K562 (cell line): ENCODE measurements around the gene LRRC8A. TPM values are rescaled to one million over a fixed set of nuclear protein-coding genes. Genes with fewer than 3 reads are reported as not detected.

Source experiments
- CXXC5 ChIP-seq: fragments of 250-450 bp; sonication (Bioruptor Pico); IDR thresholded peaks from 2 replicates; pipeline ENCODE4 v1.8.0; 2022; ENCODE audit warnings: inconsistent platforms, mild to moderate bottlenecking, moderate library complexity
- FOXK2 ChIP-seq, 2 experiments: fragments of 450-650 bp; IDR thresholded peaks in 1 of 2; conservative IDR thresholded peaks in 1 of 2; 2 replicates each; pipeline ENCODE4 v1.6.1; 2016; ENCODE audit warnings: low read depth in 2 of 2, mild to moderate bottlenecking in 1 of 2
- MNT ChIP-seq, 2 experiments: fragments of 450-650 bp; conservative IDR thresholded peaks; 2 replicates each; pipeline ENCODE4 v1.6.1; 2017; ENCODE audit warnings: mild to moderate bottlenecking in 2 of 2, moderate library complexity in 2 of 2
- NR3C1 ChIP-seq: sonication (generic); formaldehyde crosslinking; IDR thresholded peaks from 2 replicates; pipeline ENCODE4 v1.8.1; 2022; ENCODE audit warnings: missing genetic modification reagents
- NRF1 ChIP-seq, 2 experiments: fragments of 450-650 bp; IDR thresholded peaks in 1 of 2; conservative IDR thresholded peaks in 1 of 2; 2 replicates each; pipeline ENCODE4 v1.6.1; 2014; ENCODE audit warnings: mild to moderate bottlenecking in 2 of 2
- PHB ChIP-seq: fragments of 250-450 bp; sonication (Bioruptor Pico); IDR thresholded peaks from 2 replicates; pipeline ENCODE4 v1.5.0; 2021
- PHTF2 ChIP-seq: fragments of 250-450 bp; sonication (Bioruptor Pico); IDR thresholded peaks from 2 replicates; pipeline ENCODE4 v1.5.0; 2021; ENCODE audit warnings: mild to moderate bottlenecking
- TAF9B ChIP-seq: fragments of 450-650 bp; IDR thresholded peaks from 2 replicates; pipeline ENCODE4 v1.6.1; 2018; ENCODE audit warnings: mild to moderate bottlenecking; ENCODE audit not compliant: partially characterized antibody
- ZC3H8 ChIP-seq: fragments of 450-650 bp; IDR thresholded peaks from 2 replicates; pipeline ENCODE4 v1.6.1; 2017
- ZNF263 ChIP-seq: sonication (generic); formaldehyde crosslinking; IDR thresholded peaks from 2 replicates; pipeline ENCODE4 v1.8.0; 2022; ENCODE audit warnings: mild to moderate bottlenecking, missing genetic modification reagents, borderline replicate concordance
- ZNF584 ChIP-seq: fragments of 200-800 bp; sonication (Bioruptor generic); IDR thresholded peaks from 2 replicates; pipeline ENCODE4 v1.6.1; 2016; ENCODE audit warnings: low read depth, mild to moderate bottlenecking, missing genetic modification characterization, missing compliant biosample characterization
- polyA plus RNA-seq, 8 experiments: library from polyadenylated mRNA; depleted of rRNA in 4 of 8; stranded (reverse) in 5 of 8; unstranded in 3 of 8; fragments of >200 nt; fragmentation: Nextera tagmentation in 2 of 8; fragmentation: Illumina TruSeq in 1 of 8; extraction: Ambion mirVana in 2 of 8; extraction: Trizol in 1 of 8; gene quantifications; 2 replicates each; pipeline versions ENCODE4 v1.2.1 to v1.2.3, GENCODE V29; 2011 to 2014; ENCODE audit warnings: inconsistent platforms in 1 of 8, missing spikeins in 1 of 8
- total RNA-seq, 7 experiments: library from RNA; depleted of rRNA in 6 of 7; stranded (reverse); fragments of >200 nt in 6 of 7; fragmentation: Illumina TruSeq in 2 of 7; extraction: Trizol in 2 of 7; gene quantifications; 2 replicates each; pipeline versions ENCODE4 v1.2.1 to v1.2.3, GENCODE V29; 2011 to 2021; ENCODE audit warnings: low replicate concordance in 1 of 7
- TF ChIP-seq, protein P1 (sequence below), 2 experiments: fragments of 450-650 bp in 1 of 2; IDR thresholded peaks; 2 replicates each; pipeline ENCODE4 v1.6.1; 2011 to 2017; ENCODE audit warnings: low read depth in 2 of 2, antibody characterized with exemption in 1 of 2, borderline replicate concordance in 1 of 2, low read length in 1 of 2, mild to moderate bottlenecking in 1 of 2, mixed read lengths in 1 of 2; ENCODE audit not compliant: control insufficient read depth in 1 of 2
- TF ChIP-seq, protein P2 (sequence below), 3 experiments: fragments of 200-800 bp in 1 of 3; fragments of 250-450 bp in 1 of 3; fragments of 450-650 bp in 1 of 3; sonication (Bioruptor Pico) in 1 of 3; sonication (Bioruptor generic) in 1 of 3; formaldehyde crosslinking in 1 of 3; IDR thresholded peaks; 2 replicates each; pipeline versions ENCODE4 v1.6.1 to v1.8.0; 2016 to 2022; ENCODE audit warnings: mild to moderate bottlenecking in 2 of 3, missing genetic modification characterization in 2 of 3, missing compliant biosample characterization in 1 of 3, moderate library complexity in 1 of 3
- TF ChIP-seq, protein P3 (sequence below): fragments of 450-650 bp; formaldehyde crosslinking; conservative IDR thresholded peaks from 2 replicates; pipeline ENCODE4 v1.4.0; 2022; ENCODE audit warnings: mild to moderate bottlenecking, missing genetic modification characterization

Gene LRRC8A
- total and polyA plus RNA-seq, 9 of the 15 experiments (the other 6 are each of a cell fraction or from before 2014, with no cell fraction given), result 2.9 to 24.7 (median 8.9) TPM

- TF ChIP-seq, protein P1, sequence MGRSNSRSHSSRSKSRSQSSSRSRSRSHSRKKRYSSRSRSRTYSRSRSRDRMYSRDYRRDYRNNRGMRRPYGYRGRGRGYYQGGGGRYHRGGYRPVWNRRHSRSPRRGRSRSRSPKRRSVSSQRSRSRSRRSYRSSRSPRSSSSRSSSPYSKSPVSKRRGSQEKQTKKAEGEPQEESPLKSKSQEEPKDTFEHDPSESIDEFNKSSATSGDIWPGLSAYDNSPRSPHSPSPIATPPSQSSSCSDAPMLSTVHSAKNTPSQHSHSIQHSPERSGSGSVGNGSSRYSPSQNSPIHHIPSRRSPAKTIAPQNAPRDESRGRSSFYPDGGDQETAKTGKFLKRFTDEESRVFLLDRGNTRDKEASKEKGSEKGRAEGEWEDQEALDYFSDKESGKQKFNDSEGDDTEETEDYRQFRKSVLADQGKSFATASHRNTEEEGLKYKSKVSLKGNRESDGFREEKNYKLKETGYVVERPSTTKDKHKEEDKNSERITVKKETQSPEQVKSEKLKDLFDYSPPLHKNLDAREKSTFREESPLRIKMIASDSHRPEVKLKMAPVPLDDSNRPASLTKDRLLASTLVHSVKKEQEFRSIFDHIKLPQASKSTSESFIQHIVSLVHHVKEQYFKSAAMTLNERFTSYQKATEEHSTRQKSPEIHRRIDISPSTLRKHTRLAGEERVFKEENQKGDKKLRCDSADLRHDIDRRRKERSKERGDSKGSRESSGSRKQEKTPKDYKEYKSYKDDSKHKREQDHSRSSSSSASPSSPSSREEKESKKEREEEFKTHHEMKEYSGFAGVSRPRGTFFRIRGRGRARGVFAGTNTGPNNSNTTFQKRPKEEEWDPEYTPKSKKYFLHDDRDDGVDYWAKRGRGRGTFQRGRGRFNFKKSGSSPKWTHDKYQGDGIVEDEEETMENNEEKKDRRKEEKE (IDR thresholded peaks at IDR 0.05; ENCODE audit: borderline replicate concordance in 1 of 2, control insufficient read depth in 1 of 2, low read depth in 2 of 2, low read length in 1 of 2), result no peak
- no peak for TF ChIP-seq PHTF2 (CRISPR knock-in tag)
- no peak for TF ChIP-seq PHB (CRISPR knock-in tag)
- TF ChIP-seq, protein P2, sequence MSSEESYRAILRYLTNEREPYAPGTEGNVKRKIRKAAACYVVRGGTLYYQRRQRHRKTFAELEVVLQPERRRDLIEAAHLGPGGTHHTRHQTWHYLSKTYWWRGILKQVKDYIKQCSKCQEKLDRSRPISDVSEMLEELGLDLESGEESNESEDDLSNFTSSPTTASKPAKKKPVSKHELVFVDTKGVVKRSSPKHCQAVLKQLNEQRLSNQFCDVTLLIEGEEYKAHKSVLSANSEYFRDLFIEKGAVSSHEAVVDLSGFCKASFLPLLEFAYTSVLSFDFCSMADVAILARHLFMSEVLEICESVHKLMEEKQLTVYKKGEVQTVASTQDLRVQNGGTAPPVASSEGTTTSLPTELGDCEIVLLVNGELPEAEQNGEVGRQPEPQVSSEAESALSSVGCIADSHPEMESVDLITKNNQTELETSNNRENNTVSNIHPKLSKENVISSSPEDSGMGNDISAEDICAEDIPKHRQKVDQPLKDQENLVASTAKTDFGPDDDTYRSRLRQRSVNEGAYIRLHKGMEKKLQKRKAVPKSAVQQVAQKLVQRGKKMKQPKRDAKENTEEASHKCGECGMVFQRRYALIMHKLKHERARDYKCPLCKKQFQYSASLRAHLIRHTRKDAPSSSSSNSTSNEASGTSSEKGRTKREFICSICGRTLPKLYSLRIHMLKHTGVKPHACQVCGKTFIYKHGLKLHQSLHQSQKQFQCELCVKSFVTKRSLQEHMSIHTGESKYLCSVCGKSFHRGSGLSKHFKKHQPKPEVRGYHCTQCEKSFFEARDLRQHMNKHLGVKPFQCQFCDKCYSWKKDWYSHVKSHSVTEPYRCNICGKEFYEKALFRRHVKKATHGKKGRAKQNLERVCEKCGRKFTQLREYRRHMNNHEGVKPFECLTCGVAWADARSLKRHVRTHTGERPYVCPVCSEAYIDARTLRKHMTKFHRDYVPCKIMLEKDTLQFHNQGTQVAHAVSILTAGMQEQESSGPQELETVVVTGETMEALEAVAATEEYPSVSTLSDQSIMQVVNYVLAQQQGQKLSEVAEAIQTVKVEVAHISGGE (CRISPR knock-in tag; IDR thresholded peaks at IDR 0.05), result peak in 1 of 3 experiments; percentile 77; a peak in 1 of 6 replicates
- no peak for TF ChIP-seq ZC3H8
- TF ChIP-seq FOXK2 (conservative IDR thresholded peaks at IDR 0.05 in 1 of 2, IDR thresholded peaks at IDR 0.05 in 1 of 2; ENCODE audit: low read depth in 2 of 2), result no peak
- no peak for TF ChIP-seq MNT (conservative IDR thresholded peaks at IDR 0.05)
- no peak for TF ChIP-seq NRF1 (conservative IDR thresholded peaks at IDR 0.05 in 1 of 2, IDR thresholded peaks at IDR 0.05 in 1 of 2)
- no peak for TF ChIP-seq NR3C1 (CRISPR knock-in tag)
- no peak for TF ChIP-seq TAF9B
- TF ChIP-seq, protein P3, sequence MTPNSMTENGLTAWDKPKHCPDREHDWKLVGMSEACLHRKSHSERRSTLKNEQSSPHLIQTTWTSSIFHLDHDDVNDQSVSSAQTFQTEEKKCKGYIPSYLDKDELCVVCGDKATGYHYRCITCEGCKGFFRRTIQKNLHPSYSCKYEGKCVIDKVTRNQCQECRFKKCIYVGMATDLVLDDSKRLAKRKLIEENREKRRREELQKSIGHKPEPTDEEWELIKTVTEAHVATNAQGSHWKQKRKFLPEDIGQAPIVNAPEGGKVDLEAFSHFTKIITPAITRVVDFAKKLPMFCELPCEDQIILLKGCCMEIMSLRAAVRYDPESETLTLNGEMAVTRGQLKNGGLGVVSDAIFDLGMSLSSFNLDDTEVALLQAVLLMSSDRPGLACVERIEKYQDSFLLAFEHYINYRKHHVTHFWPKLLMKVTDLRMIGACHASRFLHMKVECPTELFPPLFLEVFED (CRISPR knock-in tag), result no peak
- no peak for TF ChIP-seq CXXC5 (CRISPR knock-in tag)
- no peak for TF ChIP-seq ZNF584
- TF ChIP-seq ZNF263, result no peak
These were observed 1.0 kb downstream of the LRRC8A start (continued) for GRCh38 chr9:128882677-128883603.
